Breast epithelium (tissue), 3 donors: ENCODE data around the gene KCTD18.

Experiments used
- POLR2A ChIP-seq: fragments of 450-650 bp; IDR thresholded peaks from one replicate; pipeline ENCODE4 v1.6.1; 2016; ENCODE audit warnings: antibody characterized with exemption, mild to moderate bottlenecking, moderate library complexity
- POLR2AphosphoS5 ChIP-seq, 3 donors: sonication (generic); formaldehyde crosslinking; IDR thresholded peaks; one replicate each; pipeline ENCODE4 v1.6.1; 2017; ENCODE audit warnings: antibody characterized with exemption in 3 of 3
- TF ChIP-seq, protein P1 (sequence below), 3 donors: fragments of 450-650 bp; IDR thresholded peaks; one replicate each; pipeline ENCODE4 v1.5.1; 2016 to 2017; ENCODE audit warnings: antibody characterized with exemption in 3 of 3, mild to moderate bottlenecking in 3 of 3, moderate library complexity in 3 of 3

DNA sequence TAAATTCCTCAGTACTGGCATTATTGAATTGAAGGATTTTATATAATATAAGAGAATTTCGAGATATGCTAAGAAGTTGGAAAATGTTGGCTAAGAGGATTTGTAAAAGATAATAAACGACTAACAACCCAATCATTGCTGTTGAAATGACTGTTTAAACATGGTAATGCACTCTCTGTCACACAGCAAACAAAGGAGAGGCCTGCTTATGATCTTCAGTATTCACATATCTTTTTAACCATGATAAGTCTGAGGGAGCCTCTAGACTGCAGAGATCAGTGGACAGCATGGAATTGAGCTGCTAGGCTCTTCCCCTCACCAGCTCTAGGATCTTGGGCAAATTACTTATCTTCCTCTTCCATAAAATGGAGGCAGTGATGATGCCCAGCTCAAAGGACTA, 2.7 kb downstream of the KCTD18 start:
- TF ChIP-seq, protein P1, sequence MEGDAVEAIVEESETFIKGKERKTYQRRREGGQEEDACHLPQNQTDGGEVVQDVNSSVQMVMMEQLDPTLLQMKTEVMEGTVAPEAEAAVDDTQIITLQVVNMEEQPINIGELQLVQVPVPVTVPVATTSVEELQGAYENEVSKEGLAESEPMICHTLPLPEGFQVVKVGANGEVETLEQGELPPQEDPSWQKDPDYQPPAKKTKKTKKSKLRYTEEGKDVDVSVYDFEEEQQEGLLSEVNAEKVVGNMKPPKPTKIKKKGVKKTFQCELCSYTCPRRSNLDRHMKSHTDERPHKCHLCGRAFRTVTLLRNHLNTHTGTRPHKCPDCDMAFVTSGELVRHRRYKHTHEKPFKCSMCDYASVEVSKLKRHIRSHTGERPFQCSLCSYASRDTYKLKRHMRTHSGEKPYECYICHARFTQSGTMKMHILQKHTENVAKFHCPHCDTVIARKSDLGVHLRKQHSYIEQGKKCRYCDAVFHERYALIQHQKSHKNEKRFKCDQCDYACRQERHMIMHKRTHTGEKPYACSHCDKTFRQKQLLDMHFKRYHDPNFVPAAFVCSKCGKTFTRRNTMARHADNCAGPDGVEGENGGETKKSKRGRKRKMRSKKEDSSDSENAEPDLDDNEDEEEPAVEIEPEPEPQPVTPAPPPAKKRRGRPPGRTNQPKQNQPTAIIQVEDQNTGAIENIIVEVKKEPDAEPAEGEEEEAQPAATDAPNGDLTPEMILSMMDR (IDR thresholded peaks at IDR 0.05): no peak
- TF ChIP-seq POLR2A: no peak
- TF ChIP-seq POLR2AphosphoS5 (IDR thresholded peaks at IDR 0.05): no peak
